Neural progenitor cell (in vitro differentiated cells): ENCODE results near the gene BEND7.

Experiments
- CTCF ChIP-seq: fragments of 200-600 bp; sonication (generic); IDR thresholded peaks from 2 replicates; pipeline ENCODE4 v1.5.1; 2017; ENCODE audit warnings: antibody characterized with exemption, mild to moderate bottlenecking
- EZH2 ChIP-seq: fragments of 200-600 bp; sonication (generic); IDR thresholded peaks from 2 replicates; pipeline ENCODE4 v1.6.1; 2017; ENCODE audit warnings: antibody characterized with exemption, mild to moderate bottlenecking, moderate library complexity

- no peak for TF ChIP-seq CTCF
- no peak for TF ChIP-seq EZH2
Measured at GRCh38 chr10:13412894-13413293, 115.9 kb downstream of the BEND7 start.
